NCI-H748 treated with DMSO at 0.1 percent for 48 hours (cell line): Measurements from ENCODE around the gene AIG1.
A peak's percentile ranks its signal among the peaks of the same experiment; 100 is the strongest.
"Not testable (repeated sequence)": the region's sequence is repeated elsewhere in the genome, so short reads cannot be mapped to it uniquely, and the experiment has no call there.

Experiments
- DNase-seq: peaks from one replicate; lab custom pipeline; 2025; lab: John Stamatoyannopoulos, UW

AIG1 gene

GRCh38 chr6:143276436-143276835 lies 215.7 kb downstream of the AIG1 start:
- DNase-seq, result no peak

- no peak for DNase-seq
These were observed 218.7 kb downstream of the AIG1 start for GRCh38 chr6:143279385-143279784.

- no peak for DNase-seq
These were observed 223.4 kb downstream of the AIG1 start for GRCh38 chr6:143283887-143284645.

- no peak for DNase-seq
These were observed 225.6 kb downstream of the AIG1 start for GRCh38 chr6:143286251-143286795.

GRCh38 chr6:143288923-143289322 lies 228.2 kb downstream of the AIG1 start:
- DNase-seq, result no peak

GRCh38 chr6:143290206-143290605 lies 229.5 kb downstream of the AIG1 start:
- no peak for DNase-seq

GRCh38 chr6:143293523-143293922 lies 232.8 kb downstream of the AIG1 start:
- DNase-seq, result no peak

GRCh38 chr6:143294265-143294860 lies 233.7 kb downstream of the AIG1 start:
- no peak for DNase-seq

- no peak for DNase-seq
These were observed 235.2 kb downstream of the AIG1 start for GRCh38 chr6:143295932-143296331.

- no peak for DNase-seq
These were observed 237.4 kb downstream of the AIG1 start for GRCh38 chr6:143298071-143298470.

GRCh38 chr6:143299253-143300166 lies 238.8 kb downstream of the AIG1 start:
- DNase-seq, result no peak

GRCh38 chr6:143301188-143301587 lies 240.5 kb downstream of the AIG1 start:
- DNase-seq, result peak; percentile 20

- DNase-seq, result not testable (repeated sequence)
These were observed 247.1 kb downstream of the AIG1 start for GRCh38 chr6:143307760-143308159.

- no peak for DNase-seq
These were observed 252.5 kb downstream of the AIG1 start for GRCh38 chr6:143313163-143313562.

GRCh38 chr6:143321491-143322086 lies 260.9 kb downstream of the AIG1 start:
- no peak for DNase-seq

GRCh38 chr6:143322386-143322785 lies 261.7 kb downstream of the AIG1 start:
- no peak for DNase-seq

GRCh38 chr6:143323729-143324470 lies 263.2 kb downstream of the AIG1 start:
- DNase-seq, result no peak

- DNase-seq, result no peak
These were observed 264.9 kb downstream of the AIG1 start for GRCh38 chr6:143325379-143326140.

GRCh38 chr6:143328876-143329275 lies 268.2 kb downstream of the AIG1 start:
- no peak for DNase-seq

- DNase-seq, result no peak
These were observed 268.6 kb downstream of the AIG1 start for GRCh38 chr6:143329323-143329722.
